ENCODE results near the gene DIP2C.
"Not testable (repeated sequence)": the region's sequence is repeated elsewhere in the genome, so short reads cannot be mapped to it uniquely, and the experiment has no call there.

The DIP2C gene

DNA sequence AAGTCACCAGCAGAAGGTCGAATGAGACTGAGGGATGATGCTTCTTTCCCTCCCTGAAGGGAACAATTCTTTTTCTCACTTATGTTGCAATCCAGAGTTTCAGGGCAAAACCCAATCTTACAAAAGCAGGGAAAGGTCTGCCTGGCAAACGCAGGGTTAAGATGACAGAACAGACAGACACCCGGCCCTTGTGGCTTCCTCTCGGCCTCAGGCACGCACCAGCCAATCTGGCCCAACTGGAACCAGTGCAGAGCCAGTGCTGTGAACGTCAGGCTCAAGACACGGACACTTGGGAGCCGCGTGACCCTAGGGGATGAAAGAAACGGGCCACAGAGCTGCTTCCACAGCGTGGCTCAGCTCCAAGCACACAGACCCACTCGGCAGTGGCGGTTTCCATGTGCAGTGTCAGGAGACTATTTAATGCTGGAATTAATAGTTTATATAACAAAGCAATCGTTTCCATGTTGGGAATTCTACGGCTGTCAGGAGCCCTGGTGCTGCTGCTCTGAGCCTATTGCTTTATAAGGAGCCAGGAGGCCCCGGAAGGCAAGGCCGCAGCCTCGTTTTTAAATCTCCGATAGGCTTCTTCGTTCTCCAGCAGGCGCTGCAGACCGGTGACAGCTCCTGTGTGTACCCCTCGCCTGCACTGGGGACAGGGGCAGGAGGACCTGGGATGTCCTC lies 198.4 kb downstream of the DIP2C start:
- no peak for DNase-seq

DNA sequence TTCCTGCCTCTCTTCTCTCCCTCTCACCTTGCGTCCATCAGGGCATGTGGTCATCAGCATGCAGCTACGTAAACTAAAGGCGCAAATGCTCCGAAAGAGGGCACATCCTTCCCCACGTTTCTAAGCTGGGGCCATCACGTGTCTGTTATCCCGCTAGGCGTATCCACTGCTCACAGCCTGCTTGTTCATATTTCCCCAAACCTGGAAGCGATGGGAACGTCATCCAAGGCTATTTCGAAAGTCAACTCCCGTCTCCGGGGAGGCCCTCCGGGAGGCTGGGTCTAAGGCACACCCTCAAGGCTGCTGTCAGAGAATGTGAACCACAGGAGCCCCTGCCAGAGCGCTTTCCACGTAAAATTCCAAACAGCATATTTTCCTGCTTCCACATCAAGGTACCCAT lies 199.2 kb downstream of the DIP2C start:
- DNase-seq: no peak

GRCh38 chr10:489330-489729 lies 200.1 kb downstream of the DIP2C start:
- no peak for DNase-seq

GRCh38 chr10:488933-489215 lies 200.6 kb downstream of the DIP2C start:
- DNase-seq: no peak

- no peak for DNase-seq
Observed at GRCh38 chr10:488081-488932, 201.2 kb downstream of the DIP2C start.

DNA sequence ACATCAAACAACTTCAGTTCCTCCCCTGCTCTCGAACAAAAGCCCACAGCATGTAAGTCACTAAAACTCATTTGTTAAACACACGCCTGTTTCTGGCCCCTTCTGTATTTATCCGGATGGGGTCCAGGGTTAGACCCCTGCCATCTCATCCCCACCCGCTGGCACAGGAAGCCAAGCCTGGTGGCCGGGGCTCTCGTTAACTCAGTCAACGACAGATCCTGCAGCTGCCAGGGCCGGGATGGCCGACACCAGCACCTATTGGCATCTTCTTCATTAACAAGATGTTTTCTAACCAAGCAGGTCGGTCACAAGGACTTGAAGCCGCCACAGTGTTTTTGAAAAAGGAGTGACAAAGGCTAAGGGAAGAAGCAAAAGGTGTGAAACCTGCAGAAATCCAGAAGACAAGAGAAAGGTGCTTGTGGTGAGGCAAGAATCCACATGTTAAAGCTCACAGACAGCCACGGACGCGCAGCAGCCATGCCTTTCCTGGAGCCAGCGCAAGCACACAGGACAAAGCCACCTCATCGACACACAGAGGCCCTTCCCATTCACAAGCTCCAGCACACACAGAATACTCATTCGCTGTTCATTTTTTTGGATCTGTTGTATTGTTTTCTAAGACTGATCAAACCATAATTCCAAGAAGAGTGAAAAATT lies 202.7 kb downstream of the DIP2C start:
- DNase-seq: no peak

GRCh38 chr10:486206-486605 lies 203.3 kb downstream of the DIP2C start:
- no peak for DNase-seq

GRCh38 chr10:485776-486175 lies 203.7 kb downstream of the DIP2C start:
- no peak for DNase-seq

DNA sequence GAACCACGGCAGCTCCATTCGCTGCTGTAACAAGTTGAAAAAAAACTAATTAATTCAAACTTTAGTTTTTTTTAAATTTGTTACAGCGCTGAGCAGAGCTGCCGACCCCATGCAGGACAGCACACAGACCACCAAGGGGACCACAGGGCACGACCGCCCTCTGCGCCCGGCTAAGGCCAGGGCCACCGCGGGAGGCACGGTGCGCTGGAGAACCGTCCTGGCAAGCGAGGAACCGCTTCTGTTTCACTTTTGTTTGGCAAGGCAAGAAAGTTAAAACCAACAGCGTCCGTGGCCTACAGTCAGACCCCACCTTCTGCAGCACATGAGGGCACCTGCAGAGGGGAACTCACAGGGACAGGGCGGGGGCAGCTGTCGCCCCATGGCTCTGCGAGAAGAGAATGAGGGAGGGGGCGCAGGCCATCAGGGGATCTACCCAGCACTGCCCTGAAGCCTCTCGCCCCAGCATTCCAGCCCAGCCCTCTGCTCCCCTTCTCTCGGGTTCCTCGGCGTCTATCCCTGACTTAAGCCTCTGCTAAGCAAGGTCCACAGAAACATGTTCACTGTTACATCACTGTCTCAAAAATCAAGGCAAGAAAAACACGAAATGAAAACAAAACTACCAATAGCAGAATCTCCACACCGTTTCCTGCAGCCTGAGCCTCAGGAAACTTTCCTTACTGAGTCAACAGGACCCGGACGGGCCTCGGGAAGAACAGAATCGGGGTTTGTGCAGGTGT lies 204.4 kb downstream of the DIP2C start:
- DNase-seq: peak; percentile 9

GRCh38 chr10:484441-484924 lies 205.0 kb downstream of the DIP2C start:
- DNase-seq: peak; percentile 13

- no peak for DNase-seq
Observed at GRCh38 chr10:483261-483660, 206.2 kb downstream of the DIP2C start.

- no peak for DNase-seq
Observed at GRCh38 chr10:482848-483247, 206.6 kb downstream of the DIP2C start.

DNA sequence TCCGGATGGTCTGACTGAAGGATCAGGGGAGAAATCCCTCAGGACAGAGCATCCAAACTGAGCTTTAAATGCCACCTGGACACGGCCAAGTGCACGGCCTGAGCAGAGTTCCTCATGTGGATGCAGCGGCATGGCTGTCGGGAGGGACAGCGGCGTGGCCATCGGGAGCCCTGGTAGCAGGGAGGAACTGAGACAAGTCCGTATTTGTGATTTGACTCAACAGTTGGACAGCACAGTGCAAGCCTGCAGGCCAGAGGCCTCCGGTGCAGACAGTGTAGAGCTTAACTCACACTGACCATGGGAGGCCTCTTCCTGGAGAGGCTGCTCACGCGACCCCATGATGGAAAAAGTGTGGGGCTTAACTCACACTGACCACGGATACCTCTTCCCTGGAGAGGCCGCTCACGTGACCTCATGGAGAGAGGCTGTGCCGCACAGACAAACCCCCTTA lies 207.4 kb downstream of the DIP2C start:
- no peak for DNase-seq

GRCh38 chr10:481628-482027 lies 207.8 kb downstream of the DIP2C start:
- no peak for DNase-seq

- no peak for DNase-seq
Observed at GRCh38 chr10:480928-481552, 208.4 kb downstream of the DIP2C start.

DNA sequence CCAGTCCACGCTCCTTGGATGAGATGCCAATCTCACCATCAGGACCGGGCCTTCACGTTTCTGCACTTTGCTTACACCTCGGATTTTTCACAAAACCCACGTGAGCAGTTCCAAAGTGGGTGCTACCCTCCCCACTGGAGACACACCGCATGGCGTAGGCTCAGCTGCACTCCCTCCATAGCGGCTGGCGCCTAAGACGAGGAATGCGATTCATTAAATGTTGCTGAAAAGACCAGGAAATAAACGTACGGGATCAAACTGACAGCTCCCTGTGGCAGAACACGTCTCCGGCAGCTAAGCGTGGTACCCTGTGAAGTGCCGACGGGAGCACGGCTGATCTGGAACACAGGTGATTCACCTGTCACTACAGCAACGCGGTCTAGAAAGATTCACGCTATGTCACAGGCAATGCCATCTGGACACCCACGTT lies 209.0 kb downstream of the DIP2C start:
- DNase-seq: no peak

DNA sequence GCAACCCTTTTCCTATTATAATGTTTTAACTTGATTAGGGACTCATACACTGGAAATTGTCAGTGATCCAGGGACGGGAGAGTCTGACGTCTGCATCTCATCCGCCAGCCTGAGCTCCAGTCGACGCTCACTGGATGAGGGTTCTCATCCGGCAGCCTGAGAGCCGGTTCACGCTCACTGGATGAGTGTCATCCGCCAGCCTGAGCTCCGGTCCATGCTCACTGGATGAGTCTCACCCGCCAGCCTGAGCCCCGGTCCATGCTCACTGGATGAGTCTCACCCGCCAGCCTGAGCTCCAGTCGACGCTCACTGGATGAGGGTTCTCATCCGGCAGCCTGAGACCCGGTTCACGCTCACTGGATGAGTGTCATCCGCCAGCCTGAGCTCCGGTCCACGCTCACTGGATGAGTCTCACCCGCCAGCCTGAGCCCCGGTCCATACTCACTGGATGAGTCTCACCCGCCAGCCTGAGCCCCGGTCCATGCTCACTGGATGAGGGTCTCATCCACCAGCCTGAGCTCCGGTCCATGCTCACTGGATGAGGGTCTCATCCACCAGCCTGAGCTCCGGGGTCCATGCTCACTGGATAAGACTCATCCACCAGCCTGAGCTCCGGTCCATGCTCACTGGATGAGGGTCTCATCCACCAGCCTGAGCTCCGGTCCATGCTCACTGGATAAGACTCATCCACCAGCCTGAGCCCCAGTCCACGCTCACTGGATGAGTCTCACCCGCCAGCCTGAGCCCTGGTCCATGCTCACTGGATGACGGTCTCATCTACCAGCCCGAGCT lies 209.6 kb downstream of the DIP2C start:
- DNase-seq: not testable (repeated sequence)

GRCh38 chr10:478471-479245 lies 210.8 kb downstream of the DIP2C start:
- no peak for DNase-seq

DNA sequence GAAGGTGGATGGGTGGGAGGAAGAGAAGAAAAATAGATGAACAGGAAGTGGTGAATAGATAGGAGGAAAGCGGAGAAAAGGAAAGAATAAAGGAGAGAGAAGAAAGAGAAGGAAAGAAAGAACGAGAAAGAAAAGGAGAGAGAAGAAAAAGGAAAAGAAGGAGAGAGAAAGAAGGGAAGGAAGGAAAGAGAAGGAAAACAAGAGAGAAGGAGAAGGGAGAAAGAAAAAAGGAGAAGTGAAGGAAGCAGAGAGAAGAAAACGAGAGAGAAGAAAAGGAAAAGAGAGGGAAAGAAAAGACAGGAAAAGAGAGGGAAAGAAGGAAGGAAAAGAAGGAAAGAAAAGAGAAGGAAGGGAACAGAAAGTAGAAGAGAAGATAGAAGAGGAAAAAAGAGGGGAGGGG lies 211.8 kb downstream of the DIP2C start:
- DNase-seq: no peak

DNA sequence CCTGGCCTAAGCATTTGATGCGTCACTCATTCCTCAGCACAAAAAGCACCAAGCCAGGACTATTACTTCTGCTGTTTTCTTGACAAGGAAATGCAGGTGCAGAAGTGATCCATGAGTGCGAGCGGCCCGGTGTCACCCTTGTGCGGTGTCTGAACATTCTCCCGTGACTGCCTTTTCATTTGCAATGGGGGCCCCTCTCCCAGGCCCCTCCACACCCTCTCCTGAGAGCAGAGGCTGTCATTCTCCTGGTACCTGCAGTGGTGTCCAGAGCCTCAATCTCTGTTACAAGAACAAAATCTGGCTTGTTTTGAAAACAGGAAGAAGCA lies 213.1 kb downstream of the DIP2C start:
- no peak for DNase-seq

Data from activated CD4-positive, alpha-beta T cell treated with anti-CD3 and anti-CD28 coated beads, Interleukin-2, amount 50 U/mL, for 1 hour (primary cell).